Neural cell (in vitro differentiated cells): ENCODE results near the gene ZDHHC17. TPM values are rescaled to one million over a fixed set of nuclear protein-coding genes. Genes with fewer than 3 reads are reported as not detected.

Experiments used
- H2AFZ ChIP-seq: fragments of 200-600, 300-800 bp; sonication (generic), shearing (Covaris generic); 2 replicates; pipeline ENCODE4 v1.6.0; 2014; ENCODE audit warnings: low read depth, mild to moderate bottlenecking, antibody characterized with exemption, low read length, moderate library complexity
- H3F3A ChIP-seq: fragments of 200-600 bp; shearing (Covaris generic); 2 replicates; pipeline ENCODE4 v1.6.1; 2016; ENCODE audit warnings: mild to moderate bottlenecking, moderate library complexity, mixed read lengths, antibody characterized with exemption, low read length; ENCODE audit not compliant: insufficient read depth, poor library complexity, severe bottlenecking
- H3K27ac ChIP-seq: fragments of 200-600, 300-800 bp; sonication (generic), shearing (Covaris generic); 2 replicates; pipeline ENCODE4 v1.5.1; 2014; ENCODE audit warnings: mild to moderate bottlenecking, low read length, moderate library complexity
- H3K27me3 ChIP-seq: fragments of 300-800, 200-600 bp; sonication (generic), shearing (Covaris generic); 2 replicates; pipeline ENCODE4 v1.6.0; 2014; ENCODE audit warnings: mild to moderate bottlenecking, low read depth, low read length, moderate library complexity; ENCODE audit not compliant: insufficient read depth
- H3K36me3 ChIP-seq: fragments of 300-800, 200-600 bp; sonication (generic), shearing (Covaris generic); 2 replicates; pipeline ENCODE4 v1.5.1; 2014; ENCODE audit warnings: mild to moderate bottlenecking, antibody characterized with exemption, low read length, moderate library complexity; ENCODE audit not compliant: insufficient read depth
- H3K4me2 ChIP-seq: fragments of 300-800, 200-600 bp; sonication (generic), shearing (Covaris generic); 2 replicates; pipeline ENCODE4 v1.6.0; 2014; ENCODE audit warnings: mild to moderate bottlenecking, low read length
- H3K4me3 ChIP-seq: fragments of 300-800, 200-600 bp; sonication (generic), shearing (Covaris generic); 2 replicates; pipeline ENCODE4 v1.5.1; 2014; ENCODE audit warnings: mild to moderate bottlenecking, low read length, moderate library complexity
- H3K79me2 ChIP-seq: fragments of 200-600 bp; shearing (Covaris generic); replicated peaks from 2 replicates; pipeline ENCODE4 v1.6.0; 2014; ENCODE audit warnings: mild to moderate bottlenecking, low read length, moderate library complexity; ENCODE audit not compliant: insufficient read depth
- H3K9ac ChIP-seq: fragments of 300-800, 200-600 bp; sonication (generic), shearing (Covaris generic); 2 replicates; pipeline ENCODE4 v1.6.1; 2016; ENCODE audit warnings: mild to moderate bottlenecking, low read length, mixed read lengths
- H3K9me2 ChIP-seq: fragments of 200-600 bp; shearing (Covaris generic); 2 replicates; pipeline ENCODE4 v1.6.1; 2016; ENCODE audit warnings: mild to moderate bottlenecking, low read length, mixed read lengths; ENCODE audit not compliant: insufficient read depth
- H3K9me3 ChIP-seq: fragments of 200-600, 300-800 bp; sonication (generic), shearing (Covaris generic); 2 replicates; pipeline ENCODE4 v1.6.1; 2016; ENCODE audit warnings: mild to moderate bottlenecking, mixed run types, low read length, moderate library complexity, mixed read lengths
- H4K20me1 ChIP-seq: fragments of 200-600 bp; shearing (Covaris generic); 2 replicates; pipeline ENCODE4 v1.6.1; 2016; ENCODE audit warnings: mild to moderate bottlenecking, mixed run types; ENCODE audit not compliant: insufficient read depth
- EP300 ChIP-seq: fragments of 450-650 bp; conservative IDR thresholded peaks from 2 replicates; pipeline ENCODE4 v1.6.1; 2014; ENCODE audit warnings: antibody characterized with exemption, mild to moderate bottlenecking, moderate library complexity; ENCODE audit not compliant: poor library complexity, severe bottlenecking
- EZH2 ChIP-seq: fragments of 200-600, 300-800 bp; shearing (Covaris generic), sonication (generic); IDR thresholded peaks from 2 replicates; pipeline ENCODE4 v1.6.1; 2014; ENCODE audit warnings: antibody characterized with exemption, low read length, borderline replicate concordance, mild to moderate bottlenecking; ENCODE audit not compliant: insufficient read depth, poor library complexity, severe bottlenecking
- MXI1 ChIP-seq: fragments of 450-650 bp; conservative IDR thresholded peaks from 2 replicates; pipeline ENCODE4 v1.6.1; 2014; ENCODE audit warnings: antibody characterized with exemption, mild to moderate bottlenecking; ENCODE audit not compliant: poor library complexity, severe bottlenecking
- POLR2AphosphoS5 ChIP-seq: IDR thresholded peaks from 2 replicates; pipeline ENCODE4 v1.6.1; 2012
- RAD21 ChIP-seq: fragments of 450-650 bp; conservative IDR thresholded peaks from 2 replicates; pipeline ENCODE4 v1.6.1; 2014; ENCODE audit warnings: antibody characterized with exemption, mild to moderate bottlenecking, moderate library complexity
- SMC3 ChIP-seq: fragments of 450-650 bp; conservative IDR thresholded peaks from 2 replicates; pipeline ENCODE4 v1.6.1; 2014; ENCODE audit warnings: antibody characterized with exemption, mild to moderate bottlenecking, moderate library complexity; ENCODE audit not compliant: poor library complexity
- TAF1 ChIP-seq: IDR thresholded peaks from 2 replicates; pipeline ENCODE4 v1.6.1; 2012; ENCODE audit warnings: low read depth
- polyA plus RNA-seq: library from polyadenylated mRNA; depleted of rRNA; stranded (reverse); fragments of >200 nt; gene quantifications from 2 replicates; pipeline ENCODE4 v1.2.3, GENCODE V29; 2014
- TF ChIP-seq, protein P1 (sequence below): fragments of 450-650 bp; IDR thresholded peaks from 2 replicates; pipeline ENCODE4 v1.5.1; 2014; ENCODE audit warnings: antibody characterized with exemption, mild to moderate bottlenecking, moderate library complexity; ENCODE audit not compliant: poor library complexity, severe bottlenecking
- TF ChIP-seq, protein P2 (sequence below): IDR thresholded peaks from 2 replicates; pipeline ENCODE4 v1.6.1; 2012; ENCODE audit warnings: borderline replicate concordance

The ZDHHC17 gene
- polyA plus RNA-seq, 1 donor from 2014 or later: 217 TPM

DNA sequence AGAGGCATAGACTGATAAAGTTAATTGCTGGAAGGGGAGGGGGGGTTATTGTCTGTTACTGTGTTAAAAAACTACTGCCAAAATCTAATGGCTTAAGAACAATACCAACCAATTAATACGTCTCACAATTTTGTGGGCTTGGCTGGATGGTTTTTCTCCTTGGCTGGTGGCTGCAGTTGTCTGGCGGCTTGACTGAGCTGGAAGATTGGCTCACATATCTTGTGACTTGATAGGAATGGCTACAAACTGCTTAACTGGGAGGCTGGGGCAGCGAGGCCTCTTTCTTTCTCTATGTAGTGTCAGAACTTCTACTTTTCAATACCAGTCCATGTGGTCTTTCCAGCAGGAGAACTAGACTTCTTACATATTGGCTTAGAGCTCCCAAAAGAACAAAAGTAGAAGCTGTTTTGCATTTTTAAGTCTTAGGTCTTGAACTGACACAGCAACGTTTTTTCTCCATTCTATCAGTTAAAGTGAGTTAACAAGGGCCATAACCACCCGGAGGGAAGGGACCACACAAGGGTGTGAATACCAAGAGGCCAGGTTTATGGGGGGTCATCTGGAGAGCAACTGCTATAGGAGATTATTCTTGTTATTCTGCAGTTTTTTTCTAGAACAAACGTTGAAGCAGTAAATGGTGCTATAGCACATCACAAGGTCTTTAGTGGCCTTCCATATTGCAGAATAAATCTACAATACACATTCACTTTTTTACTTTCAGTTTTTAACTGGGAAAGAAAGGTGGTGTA lies 46.9 kb downstream of the ZDHHC17 start:
- H3K9ac ChIP-seq: no peak overlapping the region
- H3K4me2 ChIP-seq: no peak overlapping the region
- peaks cover 4% of the 10 kb centered on the region for H3K36me3 ChIP-seq
- TF ChIP-seq, protein P1, sequence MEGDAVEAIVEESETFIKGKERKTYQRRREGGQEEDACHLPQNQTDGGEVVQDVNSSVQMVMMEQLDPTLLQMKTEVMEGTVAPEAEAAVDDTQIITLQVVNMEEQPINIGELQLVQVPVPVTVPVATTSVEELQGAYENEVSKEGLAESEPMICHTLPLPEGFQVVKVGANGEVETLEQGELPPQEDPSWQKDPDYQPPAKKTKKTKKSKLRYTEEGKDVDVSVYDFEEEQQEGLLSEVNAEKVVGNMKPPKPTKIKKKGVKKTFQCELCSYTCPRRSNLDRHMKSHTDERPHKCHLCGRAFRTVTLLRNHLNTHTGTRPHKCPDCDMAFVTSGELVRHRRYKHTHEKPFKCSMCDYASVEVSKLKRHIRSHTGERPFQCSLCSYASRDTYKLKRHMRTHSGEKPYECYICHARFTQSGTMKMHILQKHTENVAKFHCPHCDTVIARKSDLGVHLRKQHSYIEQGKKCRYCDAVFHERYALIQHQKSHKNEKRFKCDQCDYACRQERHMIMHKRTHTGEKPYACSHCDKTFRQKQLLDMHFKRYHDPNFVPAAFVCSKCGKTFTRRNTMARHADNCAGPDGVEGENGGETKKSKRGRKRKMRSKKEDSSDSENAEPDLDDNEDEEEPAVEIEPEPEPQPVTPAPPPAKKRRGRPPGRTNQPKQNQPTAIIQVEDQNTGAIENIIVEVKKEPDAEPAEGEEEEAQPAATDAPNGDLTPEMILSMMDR: no peak
- TF ChIP-seq EP300: no peak
- TF ChIP-seq SMC3: no peak
- no peak for TF ChIP-seq MXI1
- TF ChIP-seq POLR2AphosphoS5: no peak
- TF ChIP-seq EZH2: no peak
- no peak for TF ChIP-seq RAD21
- TF ChIP-seq TAF1: no peak
- TF ChIP-seq, protein P2, sequence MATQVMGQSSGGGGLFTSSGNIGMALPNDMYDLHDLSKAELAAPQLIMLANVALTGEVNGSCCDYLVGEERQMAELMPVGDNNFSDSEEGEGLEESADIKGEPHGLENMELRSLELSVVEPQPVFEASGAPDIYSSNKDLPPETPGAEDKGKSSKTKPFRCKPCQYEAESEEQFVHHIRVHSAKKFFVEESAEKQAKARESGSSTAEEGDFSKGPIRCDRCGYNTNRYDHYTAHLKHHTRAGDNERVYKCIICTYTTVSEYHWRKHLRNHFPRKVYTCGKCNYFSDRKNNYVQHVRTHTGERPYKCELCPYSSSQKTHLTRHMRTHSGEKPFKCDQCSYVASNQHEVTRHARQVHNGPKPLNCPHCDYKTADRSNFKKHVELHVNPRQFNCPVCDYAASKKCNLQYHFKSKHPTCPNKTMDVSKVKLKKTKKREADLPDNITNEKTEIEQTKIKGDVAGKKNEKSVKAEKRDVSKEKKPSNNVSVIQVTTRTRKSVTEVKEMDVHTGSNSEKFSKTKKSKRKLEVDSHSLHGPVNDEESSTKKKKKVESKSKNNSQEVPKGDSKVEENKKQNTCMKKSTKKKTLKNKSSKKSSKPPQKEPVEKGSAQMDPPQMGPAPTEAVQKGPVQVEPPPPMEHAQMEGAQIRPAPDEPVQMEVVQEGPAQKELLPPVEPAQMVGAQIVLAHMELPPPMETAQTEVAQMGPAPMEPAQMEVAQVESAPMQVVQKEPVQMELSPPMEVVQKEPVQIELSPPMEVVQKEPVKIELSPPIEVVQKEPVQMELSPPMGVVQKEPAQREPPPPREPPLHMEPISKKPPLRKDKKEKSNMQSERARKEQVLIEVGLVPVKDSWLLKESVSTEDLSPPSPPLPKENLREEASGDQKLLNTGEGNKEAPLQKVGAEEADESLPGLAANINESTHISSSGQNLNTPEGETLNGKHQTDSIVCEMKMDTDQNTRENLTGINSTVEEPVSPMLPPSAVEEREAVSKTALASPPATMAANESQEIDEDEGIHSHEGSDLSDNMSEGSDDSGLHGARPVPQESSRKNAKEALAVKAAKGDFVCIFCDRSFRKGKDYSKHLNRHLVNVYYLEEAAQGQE: no peak
- H3K4me3 ChIP-seq: no peak overlapping the region
- no peaks in the 10 kb centered on the region for H3K9me2 ChIP-seq
- no peaks in the 10 kb centered on the region for H3K9me3 ChIP-seq
- no peaks in the 10 kb centered on the region for H3K79me2 ChIP-seq
- H4K20me1 ChIP-seq: no peaks in the 10 kb centered on the region
- H3K27me3 ChIP-seq: no peaks in the 10 kb centered on the region
- H3F3A ChIP-seq: no peaks in the 10 kb centered on the region
- no peak overlapping the region for H2AFZ ChIP-seq
- H3K27ac ChIP-seq: no peak overlapping the region

DNA sequence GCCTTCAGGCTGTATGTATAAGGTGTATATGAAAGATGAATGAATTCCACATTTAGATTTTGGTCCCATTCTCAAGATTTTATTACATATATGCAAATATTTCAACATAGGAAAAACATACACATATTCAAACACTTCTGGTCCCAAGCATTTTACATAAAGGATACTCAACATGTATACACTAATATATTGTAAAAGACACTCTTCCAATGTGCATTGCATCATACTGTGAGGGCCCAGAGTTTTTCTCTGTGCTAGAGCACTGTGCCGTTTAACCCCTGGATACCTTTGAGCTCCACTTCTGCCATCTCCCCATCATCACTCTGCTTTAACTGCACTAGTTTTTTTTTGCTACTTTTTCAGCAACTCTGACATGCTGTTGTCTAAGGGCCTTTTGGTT lies 48.1 kb downstream of the ZDHHC17 start:
- H3K9me3 ChIP-seq: no peaks in the 10 kb centered on the region
- no peaks in the 10 kb centered on the region for H3K27me3 ChIP-seq
- no peak overlapping the region for H3K4me2 ChIP-seq
- H3K36me3 ChIP-seq: peaks cover 4% of the 10 kb centered on the region
- H3F3A ChIP-seq: no peaks in the 10 kb centered on the region
- no peak overlapping the region for H2AFZ ChIP-seq
- no peaks in the 10 kb centered on the region for H4K20me1 ChIP-seq
- TF ChIP-seq EZH2 (no peak), RAD21 (no peak), POLR2AphosphoS5 (no peak), MXI1 (no peak), SMC3 (no peak), EP300 (no peak), TAF1 (no peak)
- TF ChIP-seq, protein P1: no peak
- TF ChIP-seq, protein P2: no peak
- H3K4me3 ChIP-seq: no peak overlapping the region
- H3K27ac ChIP-seq: no peak overlapping the region
- H3K9ac ChIP-seq: no peak overlapping the region
- H3K9me2 ChIP-seq: no peaks in the 10 kb centered on the region
- no peaks in the 10 kb centered on the region for H3K79me2 ChIP-seq
